GM19099 (cell line): ENCODE data around the gene OR2G2.

Experiments
- POLR2A ChIP-seq: IDR thresholded peaks from 3 replicates; pipeline ENCODE4 v1.6.1; 2011; ENCODE audit warnings: low read depth; ENCODE audit not compliant: insufficient read length; ENCODE audit errors: extremely low read depth

OR2G2 gene

DNA sequence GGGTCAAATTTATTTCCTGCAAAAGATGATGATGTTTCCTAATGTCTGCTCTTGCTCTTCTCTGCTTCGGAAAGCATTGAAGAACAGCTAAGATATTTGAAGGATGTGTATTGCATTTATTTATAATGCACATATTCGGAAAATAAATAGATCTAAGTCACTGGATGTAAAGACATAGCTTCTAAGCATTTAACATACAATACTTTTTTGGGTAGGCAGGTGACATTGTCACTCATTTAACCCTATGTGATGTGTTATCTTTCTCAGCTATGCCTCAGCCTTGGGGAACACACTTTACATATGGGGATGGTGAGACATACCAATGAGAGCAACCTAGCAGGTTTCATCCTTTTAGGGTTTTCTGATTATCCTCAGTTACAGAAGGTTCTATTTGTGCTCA, at the start of gene OR2G2:
TSS of gene OR2G2 (plus strand) at position 301 of the 400 bp plus-strand sequence. CDS start at position 301, 0 bp downstream.
- TF ChIP-seq POLR2A = no peak

DNA sequence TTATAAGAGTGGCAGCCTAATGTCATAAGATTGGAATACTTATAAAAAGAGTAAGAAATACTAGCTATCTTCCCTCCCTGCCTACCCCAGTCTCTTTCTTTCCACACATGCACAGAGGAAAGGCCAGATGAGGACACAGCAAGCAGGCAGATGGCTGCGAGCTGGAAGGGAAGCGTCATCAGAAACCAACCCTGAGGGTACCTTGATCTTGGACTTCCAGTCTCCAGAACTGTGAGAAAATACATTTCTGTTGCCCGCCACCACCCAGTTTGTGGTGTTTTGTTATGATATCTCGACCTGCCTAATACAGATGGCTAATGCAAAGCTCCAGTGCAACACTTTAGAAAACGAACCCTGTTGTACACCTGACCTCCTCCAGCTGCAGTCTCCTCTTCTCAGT, 49.6 kb upstream of the OR2G2 start:
- no peak for TF ChIP-seq POLR2A

DNA sequence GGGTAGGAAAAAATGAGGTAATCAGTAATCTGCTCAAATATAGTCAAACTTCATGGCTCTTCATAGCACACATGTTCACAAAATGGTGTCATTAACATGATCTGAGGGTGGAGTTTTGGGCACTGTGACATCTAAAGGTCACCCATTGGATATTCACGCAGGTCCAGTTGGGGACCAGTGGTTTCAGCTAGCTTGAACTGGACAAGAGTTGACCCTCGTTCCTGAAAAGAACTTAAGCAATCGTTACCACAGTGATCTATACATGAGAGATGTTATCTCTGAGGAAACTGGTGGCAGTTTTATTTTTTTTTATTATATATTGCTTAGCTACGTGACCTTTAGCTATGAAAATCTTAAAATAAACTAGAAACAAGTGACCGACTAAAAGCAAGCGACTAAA, 48.9 kb upstream of the OR2G2 start:
- TF ChIP-seq POLR2A = no peak

GRCh38 chr1:247540581-247540980, 47.6 kb upstream of the OR2G2 start:
- no peak for TF ChIP-seq POLR2A

GRCh38 chr1:247542811-247543210, 45.3 kb upstream of the OR2G2 start:
- no peak for TF ChIP-seq POLR2A

GRCh38 chr1:247548092-247548491, 40.1 kb upstream of the OR2G2 start:
- TF ChIP-seq POLR2A = no peak

DNA sequence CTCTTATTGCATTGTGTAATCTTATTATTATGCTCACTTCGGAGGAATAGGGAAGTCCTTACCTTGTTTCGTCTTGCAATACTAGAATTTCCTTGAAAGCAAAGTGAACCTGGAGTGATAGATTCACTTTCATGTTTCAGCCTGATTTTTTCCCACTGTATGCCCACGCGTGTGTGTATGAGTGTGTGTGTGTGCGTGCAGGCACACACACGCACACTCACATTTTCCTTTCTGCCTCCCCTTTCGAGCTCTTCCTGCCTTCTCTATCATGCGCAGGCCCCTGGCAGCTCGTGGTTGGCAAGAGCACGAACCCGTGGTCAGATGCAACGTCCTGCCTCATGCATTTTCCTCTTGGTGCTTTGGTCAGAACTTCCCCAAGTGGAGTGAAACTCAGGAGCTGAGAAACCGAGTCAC, 39.4 kb upstream of the OR2G2 start, which contains the start of gene GCSAML:
TSS of gene GCSAML (plus strand) at position 366 of the 414 bp plus-strand sequence. CDS start 58 bp downstream, outside the sequence.
- TF ChIP-seq POLR2A = no peak

DNA sequence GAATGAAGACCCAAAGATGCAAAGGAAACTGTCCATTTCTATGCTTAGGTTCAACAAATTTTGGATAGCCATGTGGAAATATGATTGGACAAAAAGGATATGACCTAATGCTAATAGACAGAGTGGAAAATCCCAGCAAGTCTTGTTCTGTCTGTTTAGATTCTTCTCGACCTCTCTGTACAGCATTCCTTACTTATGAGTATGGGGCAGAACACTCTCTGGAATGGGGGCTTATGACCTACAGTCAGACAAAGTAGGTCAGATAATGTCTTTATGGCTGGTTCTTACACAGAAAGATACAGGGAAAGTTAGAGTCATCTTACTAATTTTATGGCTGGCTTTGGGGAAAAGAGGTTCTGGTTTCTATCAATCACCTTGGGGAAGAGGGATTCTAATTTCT, 36.4 kb upstream of the OR2G2 start:
- TF ChIP-seq POLR2A = no peak

GRCh38 chr1:247552231-247552630, 35.9 kb upstream of the OR2G2 start:
- no peak for TF ChIP-seq POLR2A

- TF ChIP-seq POLR2A = no peak
These were observed 30.1 kb upstream of the OR2G2 start for GRCh38 chr1:247557926-247558674.

GRCh38 chr1:247561711-247562110, 26.4 kb upstream of the OR2G2 start:
- TF ChIP-seq POLR2A = no peak

GRCh38 chr1:247562198-247562597, 26.0 kb upstream of the OR2G2 start:
- TF ChIP-seq POLR2A = no peak

DNA sequence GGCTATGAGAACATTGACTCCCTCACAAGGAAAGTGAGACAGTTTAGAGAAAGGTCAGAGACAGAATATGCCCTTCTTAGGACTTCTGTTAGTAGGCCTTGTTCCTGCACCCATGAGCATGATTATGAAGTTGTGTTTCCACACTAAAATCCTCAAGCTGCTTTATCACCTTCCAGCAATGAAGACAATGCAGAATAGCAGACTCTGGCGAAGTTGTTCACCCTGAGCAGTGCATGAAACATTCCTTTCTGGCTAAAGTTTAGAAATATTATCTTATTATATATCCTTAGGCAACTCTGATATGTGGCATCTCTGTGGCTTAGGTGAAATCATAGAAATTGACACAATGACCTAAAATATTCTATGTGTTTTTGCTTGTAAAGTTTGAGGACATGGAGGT, 13.9 kb upstream of the OR2G2 start:
- TF ChIP-seq POLR2A = no peak

GRCh38 chr1:247574664-247575063, 13.5 kb upstream of the OR2G2 start:
- TF ChIP-seq POLR2A = no peak

GRCh38 chr1:247576514-247576913, 11.6 kb upstream of the OR2G2 start:
- no peak for TF ChIP-seq POLR2A

GRCh38 chr1:247578946-247579460, 9.2 kb upstream of the OR2G2 start:
- no peak for TF ChIP-seq POLR2A

DNA sequence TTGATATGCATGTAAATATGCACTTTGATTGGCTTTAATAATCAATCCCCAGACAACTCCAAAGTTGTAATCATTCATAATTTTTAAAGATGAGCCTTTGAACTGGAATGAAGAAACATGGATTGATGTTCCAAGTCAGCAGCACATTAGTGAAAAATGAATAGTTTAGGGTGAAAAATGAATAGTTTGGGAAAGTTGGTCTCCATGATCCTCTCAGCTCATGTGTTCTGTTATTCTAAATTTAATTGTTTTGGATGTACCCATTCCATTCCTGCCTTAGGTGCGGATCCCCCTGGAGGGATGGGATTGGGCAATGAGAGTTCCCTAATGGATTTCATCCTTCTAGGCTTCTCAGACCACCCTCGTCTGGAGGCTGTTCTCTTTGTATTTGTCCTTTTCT, 17.1 kb downstream of the OR2G2 start, which contains the start of gene OR2G3:
TSS of gene OR2G3 (plus strand) at position 301 of the 400 bp plus-strand sequence. CDS start at position 301, 0 bp downstream.
- TF ChIP-seq POLR2A = no peak

- no peak for TF ChIP-seq POLR2A
These were observed 25.2 kb downstream of the OR2G2 start for GRCh38 chr1:247613405-247613804.
